GM12891 (cell line): ENCODE results near the gene ARHGAP35.

Source experiments
- DNase-seq: peaks from one replicate; pipeline ENCODE4 v3.0.0; 2011; ENCODE audit warnings: low spot score; ENCODE audit not compliant: insufficient read length
- FAIRE-seq: peaks from 2 replicates; lab custom pipeline; 2011; peaks lifted over from hg19 to GRCh38; lab: Jason Lieb, UNC
- PAX5 ChIP-seq: IDR thresholded peaks from 2 replicates; pipeline ENCODE4 v1.6.1; 2011; ENCODE audit warnings: low read length, moderate library complexity, mild to moderate bottlenecking; ENCODE audit not compliant: insufficient read depth, severe bottlenecking
- POLR2A ChIP-seq: IDR thresholded peaks from 2 replicates; pipeline ENCODE4 v1.6.1; 2011; ENCODE audit warnings: low read depth, low read length, control low read depth
- POLR2AphosphoS5 ChIP-seq: IDR thresholded peaks from 2 replicates; pipeline ENCODE4 v1.6.1; 2011; ENCODE audit warnings: low read depth, low read length, control low read depth
- POU2F2 ChIP-seq: IDR thresholded peaks from 2 replicates; pipeline ENCODE4 v1.6.1; 2011; ENCODE audit warnings: low read depth, mild to moderate bottlenecking, control low read depth, low read length, moderate library complexity
- SPI1 ChIP-seq: IDR thresholded peaks from 2 replicates; pipeline ENCODE4 v1.6.1; 2011; ENCODE audit warnings: low read depth, low read length, control low read depth
- TAF1 ChIP-seq: IDR thresholded peaks from 2 replicates; pipeline ENCODE4 v1.6.1; 2011; ENCODE audit warnings: low read depth, low read length, control low read depth

Gene ARHGAP35

DNA sequence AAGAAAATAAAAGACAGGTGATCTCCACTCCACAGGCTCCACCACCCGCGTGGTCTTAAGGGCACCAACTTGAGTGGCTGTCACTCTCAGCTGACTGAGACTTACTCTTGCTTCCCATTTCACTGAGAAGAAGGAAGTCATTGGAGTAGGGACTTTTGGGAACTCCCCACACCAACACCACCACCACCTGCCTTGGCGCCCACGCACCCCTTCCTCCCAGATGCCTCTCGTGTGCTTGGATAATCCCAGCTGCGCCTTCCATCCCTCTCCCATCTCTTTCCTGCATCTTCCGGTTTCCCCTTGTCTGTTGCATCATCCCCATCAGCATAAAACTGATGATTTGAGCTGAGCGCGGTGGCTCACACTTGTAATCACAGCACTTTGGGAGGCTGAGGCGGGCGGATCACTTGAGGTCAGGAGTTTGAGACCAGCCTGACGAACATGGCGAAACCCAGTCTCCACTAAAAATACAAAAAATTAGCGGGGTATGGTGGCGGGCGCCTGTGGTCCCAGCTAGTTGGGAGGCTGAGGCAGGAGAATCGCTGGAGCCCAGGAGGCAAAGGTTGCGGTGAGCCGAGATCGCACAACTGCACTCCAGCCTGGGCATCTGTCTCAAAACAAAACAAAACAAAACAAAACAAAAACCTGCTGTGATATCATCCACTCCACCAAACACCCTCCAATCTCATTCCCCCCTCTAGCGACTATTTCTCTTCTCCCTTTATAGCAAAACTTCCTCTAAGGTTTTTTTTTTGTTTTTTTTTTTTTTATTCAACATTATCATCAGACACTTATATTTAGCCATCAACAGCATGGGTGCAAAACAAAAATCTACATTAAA lies 35.7 kb upstream of the ARHGAP35 start:
- peak; percentile 40 for FAIRE-seq

GRCh38 chr19:46825731-46826055 lies 35.1 kb upstream of the ARHGAP35 start:
- FAIRE-seq (no peak), DNase-seq (no peak)
- TF ChIP-seq TAF1, result no peak
- TF ChIP-seq POLR2A, result no peak
- no peak for TF ChIP-seq SPI1
- TF ChIP-seq POU2F2, result no peak
- TF ChIP-seq POLR2AphosphoS5, result no peak
- no peak for TF ChIP-seq PAX5

More for the DNA sequence above, 35.7 kb upstream of the ARHGAP35 start:
- DNase-seq, result no peak
- TF ChIP-seq SPI1 (0 out of 2 replicates have a peak, but pooled peaks have one; percentile 22), POU2F2 (no peak), TAF1 (no peak), POLR2A (no peak), PAX5 (no peak)

DNA sequence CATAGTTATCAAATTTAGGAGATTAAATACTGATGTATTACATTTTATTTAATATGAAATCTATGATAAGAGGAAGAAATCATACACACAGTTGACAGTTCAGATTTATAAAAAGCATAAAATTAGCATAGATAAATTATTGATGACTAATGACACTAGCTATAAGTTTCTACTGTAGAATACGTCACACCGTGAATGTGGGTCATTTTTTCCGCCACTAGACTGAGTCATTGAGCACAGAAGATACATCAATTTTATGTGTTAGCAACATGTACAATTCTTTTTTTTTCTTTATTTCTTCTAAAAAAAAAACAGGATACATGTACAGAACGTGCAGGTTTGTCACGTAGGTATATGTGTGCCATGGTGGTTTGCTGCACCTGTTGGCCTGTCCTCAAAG lies 32.3 kb upstream of the ARHGAP35 start:
- TF ChIP-seq TAF1 (no peak), SPI1 (no peak), POLR2AphosphoS5 (no peak), POU2F2 (no peak), PAX5 (no peak), POLR2A (no peak)
- DNase-seq (no peak), FAIRE-seq (no peak)

DNA sequence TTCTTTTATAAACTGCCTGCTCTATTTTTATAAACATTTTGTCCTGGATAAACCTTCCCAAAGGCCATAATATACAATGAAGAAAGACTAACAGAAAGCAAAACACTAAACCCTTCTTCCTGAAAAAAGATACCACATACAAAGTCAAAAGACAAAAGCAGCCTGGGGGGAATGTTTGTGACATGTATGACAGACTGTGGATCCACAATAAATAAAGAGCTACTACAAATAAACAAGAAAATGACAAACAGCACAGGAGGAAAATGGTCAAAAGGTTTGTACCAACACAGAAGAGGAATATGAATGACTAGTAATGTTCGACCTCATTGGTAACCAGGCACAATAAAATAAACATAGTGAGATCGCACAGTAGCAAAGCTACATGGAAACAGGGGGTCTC lies 29.9 kb upstream of the ARHGAP35 start:
- no peak for FAIRE-seq
- no peak for TF ChIP-seq SPI1
- no peak for TF ChIP-seq POLR2A
- TF ChIP-seq POU2F2, result no peak
- TF ChIP-seq TAF1, result no peak
- TF ChIP-seq POLR2AphosphoS5, result no peak
- no peak for TF ChIP-seq PAX5
- no peak for DNase-seq

DNA sequence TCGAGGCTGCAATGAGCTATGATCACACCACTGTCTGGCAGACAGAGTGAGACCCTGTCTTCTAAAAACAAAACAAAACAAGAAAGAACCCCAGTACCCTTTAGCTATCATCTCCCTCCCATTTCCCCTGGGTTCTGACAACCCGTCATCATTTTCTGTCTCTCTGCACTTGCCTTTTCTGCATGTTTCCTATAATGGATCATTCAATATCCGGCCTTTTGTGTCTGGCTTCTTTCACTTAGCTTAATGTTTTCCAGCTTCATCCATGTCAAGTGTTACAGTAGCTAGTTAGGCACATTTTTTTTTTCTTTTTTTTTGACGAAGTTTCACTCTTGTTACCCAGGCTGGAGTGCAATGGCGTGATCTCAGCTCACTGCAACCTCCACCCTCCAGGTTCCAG lies 26.7 kb upstream of the ARHGAP35 start:
- TF ChIP-seq TAF1 (no peak), SPI1 (no peak), POLR2A (no peak), POU2F2 (no peak), PAX5 (no peak), POLR2AphosphoS5 (no peak)
- no peak for FAIRE-seq
- no peak for DNase-seq

DNA sequence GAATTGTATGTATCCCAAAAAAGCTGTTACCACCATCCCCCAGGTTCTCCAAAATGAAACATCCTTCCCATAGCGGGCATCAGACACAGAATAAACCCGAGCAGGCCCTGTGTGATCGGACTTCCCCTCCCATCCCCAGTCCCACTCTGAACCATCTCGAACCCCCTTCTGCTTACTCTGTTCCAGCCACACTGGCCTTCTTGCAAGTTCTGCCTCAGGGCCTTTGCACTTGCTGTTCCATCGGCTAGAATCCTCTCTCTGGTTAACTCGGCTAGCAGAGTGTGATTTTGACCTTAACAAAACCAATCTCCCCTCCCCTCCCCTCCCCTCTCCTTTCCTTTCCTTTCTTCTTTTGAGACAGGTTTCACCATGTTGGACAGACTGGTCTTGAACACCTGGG lies 25.8 kb upstream of the ARHGAP35 start:
- TF ChIP-seq TAF1, result no peak
- TF ChIP-seq POU2F2, result no peak
- TF ChIP-seq POLR2AphosphoS5, result no peak
- no peak for TF ChIP-seq SPI1
- no peak for TF ChIP-seq PAX5
- no peak for TF ChIP-seq POLR2A
- DNase-seq (no peak), FAIRE-seq (no peak)

- FAIRE-seq (no peak), DNase-seq (no peak)
- TF ChIP-seq SPI1 (no peak), POLR2A (no peak), TAF1 (no peak), PAX5 (no peak), POLR2AphosphoS5 (no peak), POU2F2 (no peak)
These were observed 22.6 kb upstream of the ARHGAP35 start for GRCh38 chr19:46838160-46838559.

- DNase-seq (no peak), FAIRE-seq (peak; percentile 56)
- TF ChIP-seq PAX5 (no peak), SPI1 (no peak), POU2F2 (no peak), TAF1 (no peak), POLR2A (no peak), POLR2AphosphoS5 (no peak)
These were observed 20.9 kb upstream of the ARHGAP35 start for GRCh38 chr19:46839752-46840497.

DNA sequence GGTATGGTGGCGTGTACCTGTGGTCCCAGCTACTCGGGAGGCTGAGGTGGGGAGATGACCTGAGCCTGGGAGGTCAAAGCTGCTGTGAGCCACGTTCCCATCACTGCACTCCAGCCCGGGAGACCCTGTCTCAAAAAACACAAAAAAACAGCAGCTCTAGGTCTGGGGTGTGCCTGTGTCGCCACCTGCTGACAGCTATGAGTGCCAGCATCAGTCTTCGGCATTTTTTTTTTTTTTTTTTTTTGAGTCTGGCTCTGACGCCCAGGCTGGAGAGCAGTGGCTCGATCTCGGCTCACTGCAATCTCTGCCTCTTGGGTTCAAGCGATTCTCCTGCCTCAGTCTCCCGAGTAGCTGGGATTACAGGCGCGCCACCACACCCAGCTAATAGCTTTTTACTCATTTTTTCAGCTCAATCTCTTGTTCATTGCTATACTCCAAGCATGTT lies 20.3 kb upstream of the ARHGAP35 start:
- TF ChIP-seq SPI1, result no peak
- TF ChIP-seq POLR2A, result no peak
- TF ChIP-seq POU2F2, result no peak
- no peak for TF ChIP-seq POLR2AphosphoS5
- TF ChIP-seq TAF1, result no peak
- FAIRE-seq (no peak), DNase-seq (peak; percentile 54)
